ENCODE data around the gene FMNL1. TPM values are rescaled to one million over a fixed set of nuclear protein-coding genes. Genes with fewer than 3 reads are reported as not detected.
A peak's percentile ranks its signal among the peaks of the same experiment; 100 is the strongest.
"Not testable (repeated sequence)": the region's sequence is repeated elsewhere in the genome, so short reads cannot be mapped to it uniquely, and the experiment has no call there.

FMNL1 gene
- total RNA-seq, 1 donor from 2014 or later: 22.1 TPM

GRCh38 chr17:45246861-45247428, 25.3 kb downstream of the FMNL1 start:
- Histone ChIP-seq H3K4me1 (peaks cover 16% of the 10 kb centered on the region), H3K36me3 (peaks cover 0 to 12% of the 10 kb centered on the region in 2 donors), H3K9me3 (no peaks in the 10 kb centered on the region), H3K4me3 (peak overlapping the region; percentile 57 to 59), H3K27ac (peak overlapping the region; percentile 63), H3K27me3 (no peaks in the 10 kb centered on the region)
- DNase-seq (ENCODE audit: extremely low spot score in 2 of 2): no peak
- TF ChIP-seq POLR2A (IDR thresholded peaks at IDR 0.05): no peak
- TF ChIP-seq, protein P1, sequence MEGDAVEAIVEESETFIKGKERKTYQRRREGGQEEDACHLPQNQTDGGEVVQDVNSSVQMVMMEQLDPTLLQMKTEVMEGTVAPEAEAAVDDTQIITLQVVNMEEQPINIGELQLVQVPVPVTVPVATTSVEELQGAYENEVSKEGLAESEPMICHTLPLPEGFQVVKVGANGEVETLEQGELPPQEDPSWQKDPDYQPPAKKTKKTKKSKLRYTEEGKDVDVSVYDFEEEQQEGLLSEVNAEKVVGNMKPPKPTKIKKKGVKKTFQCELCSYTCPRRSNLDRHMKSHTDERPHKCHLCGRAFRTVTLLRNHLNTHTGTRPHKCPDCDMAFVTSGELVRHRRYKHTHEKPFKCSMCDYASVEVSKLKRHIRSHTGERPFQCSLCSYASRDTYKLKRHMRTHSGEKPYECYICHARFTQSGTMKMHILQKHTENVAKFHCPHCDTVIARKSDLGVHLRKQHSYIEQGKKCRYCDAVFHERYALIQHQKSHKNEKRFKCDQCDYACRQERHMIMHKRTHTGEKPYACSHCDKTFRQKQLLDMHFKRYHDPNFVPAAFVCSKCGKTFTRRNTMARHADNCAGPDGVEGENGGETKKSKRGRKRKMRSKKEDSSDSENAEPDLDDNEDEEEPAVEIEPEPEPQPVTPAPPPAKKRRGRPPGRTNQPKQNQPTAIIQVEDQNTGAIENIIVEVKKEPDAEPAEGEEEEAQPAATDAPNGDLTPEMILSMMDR (IDR thresholded peaks at IDR 0.05): peak in 1 of 3 experiments; percentile 6
- intact Hi-C loops (cut with DNase I): no loop called here

DNA sequence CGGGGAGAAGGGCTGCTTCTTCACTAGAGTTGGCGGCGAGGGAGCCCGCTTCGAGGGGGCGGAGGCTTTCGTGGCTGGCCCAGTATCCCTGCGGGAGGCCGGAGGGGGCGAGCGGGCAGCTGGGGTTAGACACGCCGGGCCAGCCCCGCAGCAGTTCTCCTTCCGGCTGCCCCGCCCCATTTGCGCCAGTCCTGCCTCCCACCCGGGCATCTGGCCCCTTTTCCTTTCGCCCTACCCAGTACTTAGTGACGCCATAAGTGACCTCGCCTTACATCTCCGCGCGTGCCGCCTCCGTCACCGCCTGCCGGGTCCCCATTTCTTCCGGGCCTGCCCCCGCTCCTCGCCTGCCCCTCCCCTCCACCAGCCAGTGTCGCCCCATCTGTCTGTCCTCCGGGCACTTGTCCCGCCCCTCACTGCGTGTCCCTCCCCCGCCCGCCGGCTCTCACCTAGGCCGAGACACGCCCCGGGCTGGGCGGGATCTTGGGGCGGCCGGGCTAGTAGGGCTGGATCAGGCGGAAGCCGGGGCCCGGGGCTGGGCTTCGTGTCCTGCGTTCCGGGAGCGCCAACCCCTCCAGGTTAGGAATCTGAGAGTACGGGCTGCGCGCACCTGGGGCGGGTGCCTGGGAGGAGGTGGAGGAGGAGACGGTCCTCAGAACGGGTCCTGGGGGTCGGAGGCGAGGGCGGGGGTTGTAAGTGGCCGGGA, 25.9 kb downstream of the FMNL1 start:
- H3K4me3 ChIP-seq: peak overlapping the region; percentile 57 to 59
- TF ChIP-seq POLR2AphosphoS5 (IDR thresholded peaks at IDR 0.05; ENCODE audit: insufficient read depth in 1 of 2, low read depth in 1 of 2): peak; percentile 31 to 78
- TF ChIP-seq, protein P1 (IDR thresholded peaks at IDR 0.05): no peak
- TF ChIP-seq POLR2A (IDR thresholded peaks at IDR 0.05): peak in 1 of 2 donors; percentile 29
- H3K9me3 ChIP-seq: no peaks in the 10 kb centered on the region
- H3K4me1 ChIP-seq: peaks cover 16% of the 10 kb centered on the region
- intact Hi-C loops (cut with DNase I): no loop called here
- DNase-seq (ENCODE audit: extremely low spot score in 2 of 2): no peak
- no peaks in the 10 kb centered on the region for H3K27me3 ChIP-seq
- H3K27ac ChIP-seq: peak overlapping the region; percentile 63
- peaks cover 0 to 12% of the 10 kb centered on the region in 2 donors for H3K36me3 ChIP-seq

GRCh38 chr17:45248132-45248957, 26.7 kb downstream of the FMNL1 start:
- H3K36me3 ChIP-seq: peaks cover 0 to 12% of the 10 kb centered on the region in 2 donors
- peaks cover 16% of the 10 kb centered on the region for H3K4me1 ChIP-seq
- H3K9me3 ChIP-seq: no peaks in the 10 kb centered on the region
- H3K4me3 ChIP-seq: peak overlapping the region; percentile 57 to 59
- TF ChIP-seq, protein P1 (IDR thresholded peaks at IDR 0.05): no peak
- TF ChIP-seq POLR2AphosphoS5 (IDR thresholded peaks at IDR 0.05; ENCODE audit: insufficient read depth in 1 of 2, low read depth in 1 of 2): no peak
- intact Hi-C loops (cut with DNase I): no loop called here
- no peaks in the 10 kb centered on the region for H3K27me3 ChIP-seq
- DNase-seq (ENCODE audit: extremely low spot score in 2 of 2): no peak
- H3K27ac ChIP-seq: peak overlapping the region; percentile 63

GRCh38 chr17:45251931-45252330, 30.2 kb downstream of the FMNL1 start:
- Histone ChIP-seq H3K4me3 (no peak overlapping the region), H3K36me3 (no peaks in the 10 kb centered on the region), H3K27ac (no peak overlapping the region), H3K9me3 (no peaks in the 10 kb centered on the region), H3K27me3 (no peaks in the 10 kb centered on the region), H3K4me1 (peaks cover 11% of the 10 kb centered on the region)
- DNase-seq (ENCODE audit: extremely low spot score in 2 of 2): no peak
- TF ChIP-seq, protein P1 (IDR thresholded peaks at IDR 0.05): no peak
- TF ChIP-seq POLR2AphosphoS5 (IDR thresholded peaks at IDR 0.05; ENCODE audit: insufficient read depth in 1 of 2, low read depth in 1 of 2) (no peak), POLR2A (IDR thresholded peaks at IDR 0.05) (no peak)
- intact Hi-C loops (cut with DNase I): no loop called here

GRCh38 chr17:45253237-45253636, 31.6 kb downstream of the FMNL1 start:
- DNase-seq (ENCODE audit: extremely low spot score in 2 of 2); H3K36me3 ChIP-seq; H3K9me3 ChIP-seq; H3K27ac ChIP-seq; H3K4me3 ChIP-seq; intact Hi-C loops (cut with DNase I); H3K27me3 ChIP-seq; H3K4me1 ChIP-seq: not testable (repeated sequence)
